ENCODE data around the gene CASKIN1. TPM values are rescaled to one million over a fixed set of nuclear protein-coding genes. Genes with fewer than 3 reads are reported as not detected.

CASKIN1 gene, protein sequence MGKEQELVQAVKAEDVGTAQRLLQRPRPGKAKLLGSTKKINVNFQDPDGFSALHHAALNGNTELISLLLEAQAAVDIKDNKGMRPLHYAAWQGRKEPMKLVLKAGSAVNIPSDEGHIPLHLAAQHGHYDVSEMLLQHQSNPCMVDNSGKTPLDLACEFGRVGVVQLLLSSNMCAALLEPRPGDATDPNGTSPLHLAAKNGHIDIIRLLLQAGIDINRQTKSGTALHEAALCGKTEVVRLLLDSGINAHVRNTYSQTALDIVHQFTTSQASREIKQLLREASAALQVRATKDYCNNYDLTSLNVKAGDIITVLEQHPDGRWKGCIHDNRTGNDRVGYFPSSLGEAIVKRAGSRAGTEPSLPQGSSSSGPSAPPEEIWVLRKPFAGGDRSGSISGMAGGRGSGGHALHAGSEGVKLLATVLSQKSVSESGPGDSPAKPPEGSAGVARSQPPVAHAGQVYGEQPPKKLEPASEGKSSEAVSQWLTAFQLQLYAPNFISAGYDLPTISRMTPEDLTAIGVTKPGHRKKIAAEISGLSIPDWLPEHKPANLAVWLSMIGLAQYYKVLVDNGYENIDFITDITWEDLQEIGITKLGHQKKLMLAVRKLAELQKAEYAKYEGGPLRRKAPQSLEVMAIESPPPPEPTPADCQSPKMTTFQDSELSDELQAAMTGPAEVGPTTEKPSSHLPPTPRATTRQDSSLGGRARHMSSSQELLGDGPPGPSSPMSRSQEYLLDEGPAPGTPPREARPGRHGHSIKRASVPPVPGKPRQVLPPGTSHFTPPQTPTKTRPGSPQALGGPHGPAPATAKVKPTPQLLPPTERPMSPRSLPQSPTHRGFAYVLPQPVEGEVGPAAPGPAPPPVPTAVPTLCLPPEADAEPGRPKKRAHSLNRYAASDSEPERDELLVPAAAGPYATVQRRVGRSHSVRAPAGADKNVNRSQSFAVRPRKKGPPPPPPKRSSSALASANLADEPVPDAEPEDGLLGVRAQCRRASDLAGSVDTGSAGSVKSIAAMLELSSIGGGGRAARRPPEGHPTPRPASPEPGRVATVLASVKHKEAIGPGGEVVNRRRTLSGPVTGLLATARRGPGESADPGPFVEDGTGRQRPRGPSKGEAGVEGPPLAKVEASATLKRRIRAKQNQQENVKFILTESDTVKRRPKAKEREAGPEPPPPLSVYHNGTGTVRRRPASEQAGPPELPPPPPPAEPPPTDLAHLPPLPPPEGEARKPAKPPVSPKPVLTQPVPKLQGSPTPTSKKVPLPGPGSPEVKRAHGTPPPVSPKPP (N-terminal part only)
- total RNA-seq (under 1 TPM in 1 of 5 donors, not detected in 4; 0.73 TPM), polyA plus RNA-seq (under 1 TPM; 0.15 to 0.55 (median 0.19) TPM)
- long read RNA-seq, donor 1 = 0 reads
- long read RNA-seq, donor 2, partial matches to known transcripts = 8 of 8 reads
- long read RNA-seq, donor 2, other reads (novel, unspliced or antisense) = 0 of 8 reads
- long read RNA-seq, donor 3 = 0 reads
- long read RNA-seq, donor 4 = 0 reads
- long read RNA-seq, donor 5 = 0 reads
- long read RNA-seq, donor 6 = 0 reads
- long read RNA-seq, donor 7 = 0 reads
- long read RNA-seq, donor 8 = 0 reads
- long read RNA-seq, donor 9 = 0 reads
- long read RNA-seq, donor 10 = 0 reads

- WGBS, 5 donors = 0 to 1% (median 1%) methylated on average over 13 to 118 of the region's 129 CpGs
- no peaks in the 10 kb centered on the region for H3K9me3 ChIP-seq
- no peak for TF ChIP-seq POLR2AphosphoS5 (IDR thresholded peaks at IDR 0.05)
- no peak for TF ChIP-seq EP300 (IDR thresholded peaks at IDR 0.05)
- TF ChIP-seq, protein P1, sequence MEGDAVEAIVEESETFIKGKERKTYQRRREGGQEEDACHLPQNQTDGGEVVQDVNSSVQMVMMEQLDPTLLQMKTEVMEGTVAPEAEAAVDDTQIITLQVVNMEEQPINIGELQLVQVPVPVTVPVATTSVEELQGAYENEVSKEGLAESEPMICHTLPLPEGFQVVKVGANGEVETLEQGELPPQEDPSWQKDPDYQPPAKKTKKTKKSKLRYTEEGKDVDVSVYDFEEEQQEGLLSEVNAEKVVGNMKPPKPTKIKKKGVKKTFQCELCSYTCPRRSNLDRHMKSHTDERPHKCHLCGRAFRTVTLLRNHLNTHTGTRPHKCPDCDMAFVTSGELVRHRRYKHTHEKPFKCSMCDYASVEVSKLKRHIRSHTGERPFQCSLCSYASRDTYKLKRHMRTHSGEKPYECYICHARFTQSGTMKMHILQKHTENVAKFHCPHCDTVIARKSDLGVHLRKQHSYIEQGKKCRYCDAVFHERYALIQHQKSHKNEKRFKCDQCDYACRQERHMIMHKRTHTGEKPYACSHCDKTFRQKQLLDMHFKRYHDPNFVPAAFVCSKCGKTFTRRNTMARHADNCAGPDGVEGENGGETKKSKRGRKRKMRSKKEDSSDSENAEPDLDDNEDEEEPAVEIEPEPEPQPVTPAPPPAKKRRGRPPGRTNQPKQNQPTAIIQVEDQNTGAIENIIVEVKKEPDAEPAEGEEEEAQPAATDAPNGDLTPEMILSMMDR (IDR thresholded peaks at IDR 0.05) = no peak
- no peak for TF ChIP-seq POLR2A (IDR thresholded peaks at IDR 0.05)
- H3K27ac ChIP-seq = no peak within 1 kb of the TSS
- H3K27me3 ChIP-seq = peaks cover 6 to 59% (median 37%) of the 10 kb centered on the region in 3 donors
- intact Hi-C loops (cut with DNase I; ENCODE audit: low total_unique reads) = loop anchor here (10.0 kb wide), 1 partner anchor 298 kb away; no protein-coding TSS in a partner anchor
- DNase-seq = peak in 1 of 2 donors; percentile 70
- no peaks in the 10 kb centered on the region for H3K36me3 ChIP-seq
- peaks cover 13 to 21% (median 19%) of the 10 kb centered on the region in 4 donors for H3K4me1 ChIP-seq
- peak within 1 kb of the TSS; percentile 45 to 52 (median 48) for H3K4me3 ChIP-seq
Measured at GRCh38 chr16:2196162-2196980, at the start of gene CASKIN1. Gene CASKIN1 (minus strand): TSS chr16:2196605. CDS start chr16:2196432, 173 bp downstream.

DNA sequence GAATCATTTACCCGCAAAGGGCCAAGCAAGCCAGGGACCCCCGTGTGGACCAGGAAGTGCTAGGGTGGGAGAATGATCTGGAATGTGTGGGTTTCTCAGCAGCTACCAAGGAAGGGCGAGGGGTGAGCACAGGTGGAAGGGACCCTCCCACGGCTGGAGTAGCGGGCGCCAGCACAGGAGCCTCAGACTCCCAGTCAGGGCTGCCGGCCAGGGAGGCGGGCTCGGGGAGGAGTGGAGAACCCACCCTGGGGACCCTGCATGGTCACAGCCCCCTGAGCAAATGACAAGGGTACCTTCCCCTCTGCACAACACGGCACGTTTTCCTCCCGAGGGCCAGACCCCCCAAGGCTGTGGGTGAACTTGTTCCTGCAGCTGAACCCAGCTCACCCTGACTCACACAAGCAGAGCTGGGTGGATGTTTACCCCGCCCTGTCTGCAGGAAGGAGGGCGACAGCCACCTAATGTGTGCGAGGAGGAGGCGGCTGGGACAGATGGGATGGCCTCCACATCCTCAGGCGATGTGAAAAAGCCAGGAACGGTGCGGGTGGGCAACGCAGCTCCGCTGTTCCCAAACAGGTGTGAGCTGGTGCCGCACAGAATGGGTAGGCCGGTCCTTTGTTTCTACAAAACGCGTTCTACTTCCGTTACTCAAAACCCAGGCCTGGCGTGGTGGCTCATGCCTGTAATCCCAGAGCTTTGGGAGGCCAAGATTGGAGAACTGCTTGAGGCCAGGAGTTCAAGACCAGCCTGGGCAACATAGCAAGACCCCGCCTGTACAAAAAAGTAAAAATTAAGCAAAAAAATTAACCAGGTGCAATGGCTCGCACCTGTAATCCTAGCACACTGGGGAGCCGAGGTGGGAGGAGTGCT lies 48.8 kb upstream of the CASKIN1 start:
- no peaks in the 10 kb centered on the region for H3K27me3 ChIP-seq
- peaks cover 2 to 15% (median 8%) of the 10 kb centered on the region in 4 donors for H3K4me1 ChIP-seq
- WGBS, 5 donors = 91 to 95% (median 94%) methylated on average over 30 of the region's 30 CpGs
- TF ChIP-seq, protein P1 (IDR thresholded peaks at IDR 0.05) = no peak
- TF ChIP-seq POLR2AphosphoS5 (IDR thresholded peaks at IDR 0.05) (no peak), POLR2A (IDR thresholded peaks at IDR 0.05) (no peak), EP300 (IDR thresholded peaks at IDR 0.05) (no peak)
- no peak for DNase-seq
- intact Hi-C loops (cut with DNase I; ENCODE audit: low total_unique reads) = no loop called here
- no peaks in the 10 kb centered on the region for H3K9me3 ChIP-seq
- peaks cover 42 to 75% (median 71%) of the 10 kb centered on the region in 4 donors for H3K36me3 ChIP-seq
- H3K4me3 ChIP-seq = no peak overlapping the region
- H3K27ac ChIP-seq = no peak overlapping the region

DNA sequence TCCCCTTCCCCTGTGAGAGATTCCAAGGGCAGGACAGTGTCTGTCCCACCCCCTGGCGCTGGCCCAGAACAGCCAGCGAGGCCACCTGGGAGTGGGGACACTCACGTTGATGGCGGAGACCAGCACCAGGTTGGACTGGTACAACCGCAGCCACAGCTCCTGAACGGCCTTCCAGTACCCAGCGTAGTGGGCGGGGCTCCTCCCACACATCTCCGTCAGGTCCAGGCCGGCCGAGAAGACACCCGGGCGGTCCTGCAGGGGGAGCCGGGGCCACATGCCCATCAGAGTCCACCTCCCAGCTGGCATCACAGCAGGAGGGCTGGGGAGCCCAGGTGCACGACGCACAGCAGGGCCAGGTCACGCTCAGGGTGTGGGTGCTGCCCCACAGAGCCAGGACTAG lies 47.9 kb upstream of the CASKIN1 start:
- no peak for DNase-seq
- Histone ChIP-seq H3K4me1 (peaks cover 0 to 6% (median 2%) of the 10 kb centered on the region in 4 donors), H3K4me3 (no peak overlapping the region), H3K27ac (no peak overlapping the region), H3K27me3 (no peaks in the 10 kb centered on the region), H3K36me3 (peaks cover 42 to 83% (median 74%) of the 10 kb centered on the region in 4 donors), H3K9me3 (no peaks in the 10 kb centered on the region)
- intact Hi-C loops (cut with DNase I; ENCODE audit: low total_unique reads) = no loop called here
- WGBS, 5 donors = 72 to 83% (median 77%) methylated on average over 10 to 17 of the region's 17 CpGs
- TF ChIP-seq POLR2AphosphoS5 (IDR thresholded peaks at IDR 0.05) (no peak), POLR2A (IDR thresholded peaks at IDR 0.05) (no peak), EP300 (IDR thresholded peaks at IDR 0.05) (no peak)
- TF ChIP-seq, protein P1 (IDR thresholded peaks at IDR 0.05) = no peak

Measured in stomach (tissue), 19 donors.